Colonic mucosa (tissue), 4 donors: ENCODE measurements around the gene TM7SF2. TPM values are rescaled to one million over a fixed set of nuclear protein-coding genes. Genes with fewer than 3 reads are reported as not detected.

Experiments used
- DNase-seq: peaks from one replicate; pipeline ENCODE4 v3.0.0-alpha.2; 2020
- H3K27ac ChIP-seq: fragments of 200-600 bp; one replicate; pipeline ENCODE4 v1.8.0; 2021
- H3K27me3 ChIP-seq: fragments of 200-600 bp; one replicate; pipeline ENCODE4 v1.8.0; 2021
- H3K36me3 ChIP-seq: fragments of 200-600 bp; one replicate; pipeline ENCODE4 v1.8.0; 2021
- H3K4me1 ChIP-seq: fragments of 200-600 bp; one replicate; pipeline ENCODE4 v1.8.0; 2021; ENCODE audit warnings: mild to moderate bottlenecking
- H3K4me3 ChIP-seq: fragments of 200-600 bp; one replicate; pipeline ENCODE4 v1.8.0; 2021
- H3K9ac ChIP-seq, 2 donors: one replicate each; pipeline ENCODE4 v1.7.0; 2013; ENCODE audit warnings: control low read depth in 2 of 2, low read depth in 2 of 2, low read length in 2 of 2
- H3K9me3 ChIP-seq: fragments of 200-600 bp; one replicate; pipeline ENCODE4 v1.8.0; 2021
- intact Hi-C: fragments of 100-400 bp; cut with DNase I; formaldehyde crosslinking; loops from one replicate; pipeline ENCODE4 v1.14.1; 2022
- total RNA-seq, 2 donors: library from RNA; stranded (reverse); fragmentation: NEBNext Ultra II Directional in 1 of 2; extraction: Animal tissue kit (Norgen Biotek cat#: 25700) in 1 of 2; gene quantifications; one replicate each; pipeline ENCODE4 v1.2.1, GENCODE V29; 2021
- TF ChIP-seq, protein P1 (sequence below): fragments of 200-600 bp; IDR thresholded peaks from one replicate; pipeline ENCODE4 v1.8.0; 2022; ENCODE audit warnings: antibody characterized with exemption, mild to moderate bottlenecking
- donor health status: healthy.
- donor health status: DM: no; HTN: no; CAD: no.
- donor health status: DM: no; HTN: no; CAD: no.

TM7SF2 gene
- total RNA-seq, 2 donors from 2014 or later: 26.6 to 40.0 TPM

DNA sequence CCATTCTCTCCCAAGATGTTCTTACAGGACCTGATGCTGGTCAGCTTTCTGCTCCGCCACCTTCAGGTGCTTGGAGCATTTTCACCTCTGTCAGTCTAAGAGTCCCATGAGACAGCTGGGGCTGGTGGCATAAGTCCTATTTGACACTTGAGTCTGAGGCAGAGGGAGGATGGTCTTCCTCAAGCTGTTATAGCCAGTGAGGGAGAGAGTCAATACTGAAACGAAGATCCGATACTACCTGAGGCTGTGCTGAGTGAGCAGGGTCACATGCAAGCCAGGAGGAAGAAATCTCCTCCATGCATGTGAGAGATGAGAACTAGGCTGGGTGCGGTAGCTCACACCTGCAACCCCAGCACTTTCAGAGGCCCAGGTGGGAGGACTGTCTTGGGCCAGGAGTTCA is 22.1 kb upstream of the TM7SF2 start:
- Histone ChIP-seq H3K9ac (peak overlapping the region in 1 of 2 donors; percentile 2), H3K4me3 (no peak overlapping the region), H3K36me3 (no peaks in the 10 kb centered on the region), H3K4me1 (peaks cover 6% of the 10 kb centered on the region), H3K9me3 (no peaks in the 10 kb centered on the region), H3K27me3 (no peaks in the 10 kb centered on the region), H3K27ac (no peak overlapping the region)
- intact Hi-C loops: loop anchor here (10.0 kb wide), 1 partner anchor 245 kb away; the partner anchor contains the start of gene CDC42BPG
- no peak for DNase-seq
- TF ChIP-seq, protein P1, sequence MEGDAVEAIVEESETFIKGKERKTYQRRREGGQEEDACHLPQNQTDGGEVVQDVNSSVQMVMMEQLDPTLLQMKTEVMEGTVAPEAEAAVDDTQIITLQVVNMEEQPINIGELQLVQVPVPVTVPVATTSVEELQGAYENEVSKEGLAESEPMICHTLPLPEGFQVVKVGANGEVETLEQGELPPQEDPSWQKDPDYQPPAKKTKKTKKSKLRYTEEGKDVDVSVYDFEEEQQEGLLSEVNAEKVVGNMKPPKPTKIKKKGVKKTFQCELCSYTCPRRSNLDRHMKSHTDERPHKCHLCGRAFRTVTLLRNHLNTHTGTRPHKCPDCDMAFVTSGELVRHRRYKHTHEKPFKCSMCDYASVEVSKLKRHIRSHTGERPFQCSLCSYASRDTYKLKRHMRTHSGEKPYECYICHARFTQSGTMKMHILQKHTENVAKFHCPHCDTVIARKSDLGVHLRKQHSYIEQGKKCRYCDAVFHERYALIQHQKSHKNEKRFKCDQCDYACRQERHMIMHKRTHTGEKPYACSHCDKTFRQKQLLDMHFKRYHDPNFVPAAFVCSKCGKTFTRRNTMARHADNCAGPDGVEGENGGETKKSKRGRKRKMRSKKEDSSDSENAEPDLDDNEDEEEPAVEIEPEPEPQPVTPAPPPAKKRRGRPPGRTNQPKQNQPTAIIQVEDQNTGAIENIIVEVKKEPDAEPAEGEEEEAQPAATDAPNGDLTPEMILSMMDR: no peak

DNA sequence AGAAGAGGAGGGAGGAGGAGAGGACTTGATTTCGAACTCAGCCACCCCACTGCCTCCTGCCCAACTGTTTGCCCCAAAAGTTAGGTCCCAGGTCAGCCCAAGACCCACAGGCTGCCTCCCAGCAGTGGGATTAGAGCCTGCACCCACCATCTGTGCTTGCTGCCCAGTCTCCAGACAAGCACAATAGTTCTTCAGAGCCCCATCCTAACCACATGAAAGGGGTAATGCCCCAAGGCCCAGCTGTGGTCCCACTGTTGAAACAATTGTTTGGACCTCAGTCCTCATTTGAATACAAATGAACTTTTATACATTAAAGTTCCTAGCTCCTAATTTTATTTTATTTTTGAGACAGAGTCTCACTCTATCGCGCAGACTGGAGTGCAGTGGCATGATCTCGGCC is 21.0 kb upstream of the TM7SF2 start:
- Histone ChIP-seq H3K4me1 (no peaks in the 10 kb centered on the region), H3K27ac (no peak overlapping the region), H3K27me3 (no peaks in the 10 kb centered on the region), H3K36me3 (no peaks in the 10 kb centered on the region), H3K9me3 (no peaks in the 10 kb centered on the region), H3K4me3 (no peak overlapping the region), H3K9ac (no peak overlapping the region)
- TF ChIP-seq, protein P1: no peak
- DNase-seq: no peak
- intact Hi-C loops: no loop called here

DNA sequence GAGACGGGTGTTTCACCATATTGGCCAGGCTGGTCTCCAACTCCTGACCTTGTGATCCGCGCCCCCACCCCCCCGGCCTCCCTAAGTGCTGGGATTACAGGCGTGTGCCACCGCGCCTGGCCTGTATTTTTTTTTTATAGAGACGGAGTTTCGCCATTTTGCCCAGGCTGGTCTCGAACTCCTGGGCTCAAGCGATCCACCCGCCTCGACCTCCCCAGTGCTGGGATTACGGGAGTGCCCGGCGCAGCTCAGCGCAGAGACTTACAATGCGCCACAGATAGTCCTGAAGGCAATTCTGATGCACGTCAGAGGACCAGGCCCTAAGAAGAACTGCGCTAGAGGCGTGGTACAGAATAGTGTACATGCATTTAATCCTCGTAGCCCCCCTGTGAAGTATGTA is 16.2 kb upstream of the TM7SF2 start:
- H3K27me3 ChIP-seq: no peaks in the 10 kb centered on the region
- H3K4me3 ChIP-seq: peak overlapping the region; percentile 85
- peak overlapping the region; percentile 90 for H3K27ac ChIP-seq
- DNase-seq: no peak
- TF ChIP-seq, protein P1: no peak
- intact Hi-C loops: no loop called here
- peaks cover 7% of the 10 kb centered on the region for H3K4me1 ChIP-seq
- no peaks in the 10 kb centered on the region for H3K9me3 ChIP-seq
- peak overlapping the region in 1 of 2 donors; percentile 16 for H3K9ac ChIP-seq
- no peaks in the 10 kb centered on the region for H3K36me3 ChIP-seq

DNA sequence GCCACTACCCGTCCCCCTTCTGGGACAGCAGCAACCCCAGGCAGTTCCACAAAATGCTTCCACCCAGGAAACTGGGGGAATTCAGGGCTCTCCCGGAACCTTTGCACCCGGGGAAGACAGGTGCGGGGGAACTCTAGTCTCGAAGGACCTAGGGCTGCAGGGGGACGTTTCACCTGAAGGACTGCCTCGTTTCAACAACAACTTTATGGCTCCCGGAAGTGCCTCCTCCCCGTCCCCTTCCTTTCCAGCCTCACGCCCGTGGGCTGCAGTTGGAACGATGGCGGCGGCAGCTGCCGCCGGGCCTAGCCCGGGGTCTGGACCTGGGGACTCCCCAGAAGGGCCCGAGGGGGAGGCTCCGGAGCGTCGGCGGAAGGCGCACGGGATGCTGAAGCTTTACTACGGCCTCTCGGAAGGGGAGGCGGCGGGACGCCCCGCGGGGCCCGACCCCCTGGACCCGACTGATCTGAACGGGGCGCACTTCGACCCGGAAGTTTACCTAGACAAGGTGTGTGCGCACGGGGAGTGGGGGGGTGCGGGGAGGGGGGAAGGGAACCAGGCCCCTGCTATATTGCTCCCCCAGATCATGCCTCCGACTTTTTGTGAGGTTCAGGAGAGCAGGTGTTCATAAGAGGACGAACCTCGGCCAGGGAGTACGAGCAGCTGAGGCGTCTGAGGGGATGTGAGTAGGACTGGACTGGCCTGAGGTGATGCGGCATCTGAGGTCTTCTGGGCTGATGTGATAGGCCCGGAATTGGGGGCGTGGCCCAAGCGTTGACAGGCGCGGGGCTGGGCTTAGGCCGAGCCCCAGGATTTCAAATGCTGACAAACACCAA is 15.5 kb upstream of the TM7SF2 start, which contains the start of gene VPS51:
TSS of gene VPS51 (plus strand) at position 241 of the 833 bp plus-strand sequence. CDS start at position 278, 37 bp downstream.
- TF ChIP-seq, protein P1: no peak
- H3K27me3 ChIP-seq: no peaks in the 10 kb centered on the region
- H3K9me3 ChIP-seq: no peaks in the 10 kb centered on the region
- H3K9ac ChIP-seq: peak within 1 kb of the TSS; percentile 79 to 82
- peak; percentile 92 for DNase-seq
- H3K4me3 ChIP-seq: peak within 1 kb of the TSS; percentile 85
- no peaks in the 10 kb centered on the region for H3K36me3 ChIP-seq
- intact Hi-C loops: no loop called here
- H3K27ac ChIP-seq: peak within 1 kb of the TSS; percentile 90
- peaks cover 7% of the 10 kb centered on the region for H3K4me1 ChIP-seq

DNA sequence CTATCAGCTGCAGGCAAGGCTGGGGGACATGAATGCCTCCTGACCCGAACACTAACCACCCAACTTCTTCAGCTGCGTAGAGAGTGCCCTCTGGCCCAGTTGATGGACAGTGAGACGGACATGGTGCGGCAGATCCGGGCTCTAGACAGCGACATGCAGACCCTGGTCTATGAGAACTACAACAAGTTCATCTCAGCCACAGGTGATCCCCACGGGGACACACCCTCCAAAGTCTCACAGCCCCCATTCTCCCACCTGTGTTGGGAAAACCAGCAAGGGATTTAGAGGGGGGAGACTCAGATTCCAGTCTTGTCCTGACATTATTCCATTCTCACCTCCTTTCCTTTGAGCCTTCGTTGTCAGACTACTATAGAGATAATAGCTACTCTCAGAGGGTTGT is 14.7 kb upstream of the TM7SF2 start:
- H3K9me3 ChIP-seq: no peaks in the 10 kb centered on the region
- H3K27me3 ChIP-seq: no peaks in the 10 kb centered on the region
- peak overlapping the region; percentile 90 for H3K27ac ChIP-seq
- H3K4me1 ChIP-seq: peaks cover 7% of the 10 kb centered on the region
- peak overlapping the region; percentile 85 for H3K4me3 ChIP-seq
- intact Hi-C loops: no loop called here
- H3K36me3 ChIP-seq: no peaks in the 10 kb centered on the region
- TF ChIP-seq, protein P1: no peak
- DNase-seq: no peak
- peak overlapping the region; percentile 79 to 82 for H3K9ac ChIP-seq
